Thyroid gland (tissue), 4 donors: ENCODE data around the gene GOLPH3. TPM values are rescaled to one million over a fixed set of nuclear protein-coding genes. Genes with fewer than 3 reads are reported as not detected.

Experiments used
- DNase-seq, 2 donors: peaks; one replicate each; pipeline ENCODE4 v3.0.0-alpha.2; 2019
- H3K27ac ChIP-seq, 3 donors: fragments of 200-600 bp; sonication (generic); 1 replicate in 2 of 3; 2 replicates in 1 of 3; pipeline ENCODE4 v1.5.1; 2016 to 2019; ENCODE audit warnings: mild to moderate bottlenecking in 1 of 3, moderate library complexity in 1 of 3
- H3K27me3 ChIP-seq: fragments of 200-600 bp; sonication (generic); one replicate; pipeline ENCODE4 v1.5.1; 2019
- H3K36me3 ChIP-seq, 2 donors: fragments of 200-600 bp; sonication (generic); one replicate each; pipeline ENCODE4 v1.5.1; 2016 to 2019
- H3K4me1 ChIP-seq, 2 donors: fragments of 200-600 bp; sonication (generic); one replicate each; pipeline ENCODE4 v1.5.1; 2017 to 2019
- H3K4me3 ChIP-seq, 3 donors: fragments of 200-600 bp; sonication (generic); replicated peaks in 1 of 3; 1 replicate in 2 of 3; 2 replicates in 1 of 3; pipeline ENCODE4 v1.5.1; 2016; ENCODE audit warnings: mild to moderate bottlenecking in 1 of 3
- H3K9me3 ChIP-seq: fragments of 200-600 bp; sonication (generic); one replicate; pipeline ENCODE4 v1.5.1; 2017
- CTCF ChIP-seq, 6 experiments: fragments of 200-600 bp in 3 of 6; fragments of 450-650 bp in 3 of 6; sonication (generic) in 3 of 6; IDR thresholded peaks; one replicate each; pipeline ENCODE4 v1.5.1; 2016 to 2019; ENCODE audit warnings: antibody characterized with exemption in 6 of 6, mild to moderate bottlenecking in 2 of 6, inconsistent platforms in 1 of 6, moderate library complexity in 1 of 6
- POLR2A ChIP-seq, 2 donors: fragments of 450-650 bp; IDR thresholded peaks; one replicate each; pipeline ENCODE4 v1.6.1; 2017; ENCODE audit warnings: antibody characterized with exemption in 2 of 2, mild to moderate bottlenecking in 2 of 2, moderate library complexity in 1 of 2
- WGBS, 2 donors: methylation state at CpG; one replicate each; pipeline ENCODE4 v1.1.5; 2017; 5-methylcytosine and 5-hydroxymethylcytosine counted together
- intact Hi-C: fragments of 100-400 bp; cut with DNase I; formaldehyde crosslinking; loops from one replicate; pipeline ENCODE4 v1.15.1; 2023
- total RNA-seq, 4 donors: library from RNA; depleted of rRNA; stranded (reverse); fragments of >200 nt; gene quantifications; one replicate each; pipeline ENCODE4 v1.2.3, GENCODE V29; 2016

Gene GOLPH3
- total RNA-seq, 4 donors from 2014 or later = 105 to 138 (median 125) TPM

DNA sequence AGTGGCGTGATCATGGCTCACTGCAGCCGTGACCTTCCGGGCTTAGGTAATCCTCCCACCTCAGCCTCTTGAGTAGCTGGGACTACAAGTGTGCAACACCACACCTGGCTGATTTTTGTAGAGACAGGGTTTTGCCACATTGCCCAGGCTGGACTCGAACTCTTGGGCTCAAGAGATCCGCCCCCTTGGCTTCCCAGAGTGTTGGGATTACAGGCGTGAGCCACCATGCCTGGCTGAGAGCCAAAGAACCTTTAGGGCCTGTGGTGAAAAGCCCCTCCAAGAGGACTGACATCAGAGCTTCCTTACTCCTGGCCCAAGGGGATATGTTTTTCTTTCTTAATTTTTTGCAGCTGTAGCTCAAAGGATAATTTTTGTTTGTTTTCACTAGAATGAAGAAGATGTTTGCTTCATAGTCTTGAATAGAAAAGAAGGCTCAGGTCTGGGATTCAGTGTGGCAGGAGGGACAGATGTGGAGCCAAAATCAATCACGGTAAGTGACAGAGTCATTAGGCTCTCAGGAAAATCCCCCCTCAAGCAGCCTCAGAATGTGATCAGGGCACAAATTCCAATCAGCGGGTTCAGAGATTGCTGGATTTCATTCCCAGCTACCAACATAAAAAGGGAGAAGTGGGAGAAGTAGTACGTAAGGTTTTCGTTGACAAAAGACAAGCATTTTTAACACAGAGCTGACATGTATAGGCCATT, 77.1 kb downstream of the GOLPH3 start:
- peaks cover 7% of the 10 kb centered on the region in 2 donors for H3K36me3 ChIP-seq
- H3K27me3 ChIP-seq = no peaks in the 10 kb centered on the region
- peaks cover 0 to 8% of the 10 kb centered on the region in 2 donors for H3K4me1 ChIP-seq
- H3K4me3 ChIP-seq = no peak overlapping the region
- TF ChIP-seq CTCF (IDR thresholded peaks at IDR 0.05) = no peak
- TF ChIP-seq POLR2A (IDR thresholded peaks at IDR 0.05) = no peak
- WGBS, 2 donors = 70 to 75% methylated on average over 10 of the region's 10 CpGs
- DNase-seq = peak; percentile 27 to 39
- no peaks in the 10 kb centered on the region for H3K9me3 ChIP-seq
- H3K27ac ChIP-seq = no peak overlapping the region
- intact Hi-C loops = no loop called here

GRCh38 chr5:32095261-32095671, 78.9 kb downstream of the GOLPH3 start:
- Histone ChIP-seq H3K9me3 (no peaks in the 10 kb centered on the region), H3K27ac (no peak overlapping the region), H3K27me3 (no peaks in the 10 kb centered on the region), H3K4me3 (no peak overlapping the region), H3K4me1 (peaks cover 0 to 8% of the 10 kb centered on the region in 2 donors), H3K36me3 (no peaks in the 10 kb centered on the region)
- 57 to 67% methylated on average over 7 of the region's 7 CpGs for WGBS, 2 donors
- no peak for DNase-seq
- TF ChIP-seq CTCF (IDR thresholded peaks at IDR 0.05) (no peak), POLR2A (IDR thresholded peaks at IDR 0.05) (no peak)
- intact Hi-C loops = no loop called here

DNA sequence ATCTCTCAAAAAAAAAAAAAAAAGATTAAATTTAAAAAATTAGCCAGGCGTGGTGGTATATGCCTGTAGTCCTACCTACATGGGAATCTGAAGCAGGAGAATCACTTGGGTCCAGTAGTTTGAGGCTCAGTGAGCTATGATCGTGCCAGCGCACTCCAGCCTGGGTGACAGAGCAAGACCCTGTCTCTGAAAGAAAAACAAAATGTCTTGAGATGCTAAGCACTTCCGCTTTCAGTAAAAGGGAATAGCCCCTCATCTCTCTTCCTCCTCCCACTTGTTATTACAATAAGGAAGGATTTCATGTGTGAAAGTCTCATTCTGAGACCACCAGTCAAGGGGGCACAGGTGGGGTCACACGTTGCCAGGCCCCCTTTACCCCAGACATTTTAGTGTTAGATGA, 79.4 kb downstream of the GOLPH3 start:
- Histone ChIP-seq H3K27ac (no peak overlapping the region), H3K9me3 (no peaks in the 10 kb centered on the region), H3K36me3 (no peaks in the 10 kb centered on the region), H3K4me3 (no peak overlapping the region), H3K4me1 (peaks cover 0 to 8% of the 10 kb centered on the region in 2 donors), H3K27me3 (no peaks in the 10 kb centered on the region)
- TF ChIP-seq CTCF (IDR thresholded peaks at IDR 0.05) (no peak), POLR2A (IDR thresholded peaks at IDR 0.05) (no peak)
- no peak for DNase-seq
- 82 to 83% methylated on average over 5 of the region's 5 CpGs for WGBS, 2 donors
- intact Hi-C loops = loop anchor here (5.0 kb wide), 2 partner anchors 267 to 512 kb away; no protein-coding TSS in a partner anchor

- peak; percentile 40 to 92 (median 76) for TF ChIP-seq CTCF (IDR thresholded peaks at IDR 0.05)
- no peak for TF ChIP-seq POLR2A (IDR thresholded peaks at IDR 0.05)
- DNase-seq = peak; percentile 66 to 70
- no peaks in the 10 kb centered on the region for H3K36me3 ChIP-seq
- H3K9me3 ChIP-seq = no peaks in the 10 kb centered on the region
- intact Hi-C loops = loop anchor here (5.0 kb wide), 2 partner anchors 266 to 511 kb away; no protein-coding TSS in a partner anchor
- WGBS, 2 donors = 55 to 58% methylated on average over 20 of the region's 20 CpGs
- H3K27ac ChIP-seq = no peak overlapping the region
- H3K4me1 ChIP-seq = peaks cover 0 to 5% of the 10 kb centered on the region in 2 donors
- H3K27me3 ChIP-seq = no peaks in the 10 kb centered on the region
- no peak overlapping the region for H3K4me3 ChIP-seq
Measured at GRCh38 chr5:32092938-32093812, 80.9 kb downstream of the GOLPH3 start.
